Head of caudate nucleus (tissue), 42 donors: Measurements from ENCODE around the gene CDC42SE1.

Experiments
- DNase-seq, 42 donors: peaks; one replicate each; pipeline versions ENCODE4 v3.0.0 to v3.0.0-alpha.2; 2020 to 2021; ENCODE audit warnings: mixed read lengths in 7 of 42
- intact Hi-C: fragments of 100-400 bp; cut with DNase I; formaldehyde crosslinking; loops from one replicate; pipeline ENCODE4 v1.15.0; 2022

Gene CDC42SE1

GRCh38 chr1:151056149-151056548 is 3.3 kb downstream of the CDC42SE1 start:
- intact Hi-C loops = no loop called here

GRCh38 chr1:151055581-151055980 is 3.8 kb downstream of the CDC42SE1 start:
- DNase-seq = no peak
- intact Hi-C loops = no loop called here

More at GRCh38 chr1:151056149-151056548, 3.3 kb downstream of the CDC42SE1 start:
- no peak for DNase-seq

- no peak for DNase-seq
- intact Hi-C loops = no loop called here
Observed at GRCh38 chr1:151054971-151055547, 4.4 kb downstream of the CDC42SE1 start.

- DNase-seq = no peak
- intact Hi-C loops = no loop called here
Observed at GRCh38 chr1:151051356-151052009, 7.9 kb downstream of the CDC42SE1 start.

DNA sequence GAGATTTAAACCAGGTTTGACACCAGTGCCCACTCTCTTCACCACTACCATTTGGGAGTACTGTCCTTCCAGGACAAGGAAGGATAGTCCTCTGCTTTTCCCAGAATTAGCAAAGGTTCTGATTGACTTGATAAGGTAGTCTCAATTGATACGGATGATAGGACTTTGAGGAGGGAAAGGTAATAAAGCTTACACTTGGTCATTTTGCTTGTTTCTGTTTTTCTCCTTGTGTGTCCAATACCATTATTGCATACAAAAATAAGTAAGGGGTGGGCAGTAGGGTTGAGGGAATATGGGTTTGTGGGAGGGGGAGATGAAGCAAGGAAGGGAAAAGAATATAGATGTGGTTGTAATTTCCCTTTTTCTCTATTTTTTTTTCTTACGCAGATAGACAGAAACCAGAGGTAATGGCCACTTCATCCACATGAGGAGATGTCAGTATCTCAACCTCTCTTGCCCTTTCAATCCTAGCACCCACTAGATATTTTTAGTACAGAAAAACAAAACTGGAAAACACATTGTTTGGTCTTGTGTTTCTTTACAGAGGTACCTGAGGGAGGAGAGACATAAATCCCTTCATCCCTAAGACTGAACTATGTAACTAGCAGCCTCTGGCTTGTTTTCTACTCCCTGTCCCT is 9.3 kb downstream of the CDC42SE1 start:
- no peak for DNase-seq
- intact Hi-C loops = no loop called here

- intact Hi-C loops = no loop called here
- DNase-seq = no peak
Observed at GRCh38 chr1:151049458-151049857, 10.0 kb downstream of the CDC42SE1 start.

GRCh38 chr1:151048645-151049032 is 10.8 kb downstream of the CDC42SE1 start:
- intact Hi-C loops = no loop called here
- DNase-seq = no peak

DNA sequence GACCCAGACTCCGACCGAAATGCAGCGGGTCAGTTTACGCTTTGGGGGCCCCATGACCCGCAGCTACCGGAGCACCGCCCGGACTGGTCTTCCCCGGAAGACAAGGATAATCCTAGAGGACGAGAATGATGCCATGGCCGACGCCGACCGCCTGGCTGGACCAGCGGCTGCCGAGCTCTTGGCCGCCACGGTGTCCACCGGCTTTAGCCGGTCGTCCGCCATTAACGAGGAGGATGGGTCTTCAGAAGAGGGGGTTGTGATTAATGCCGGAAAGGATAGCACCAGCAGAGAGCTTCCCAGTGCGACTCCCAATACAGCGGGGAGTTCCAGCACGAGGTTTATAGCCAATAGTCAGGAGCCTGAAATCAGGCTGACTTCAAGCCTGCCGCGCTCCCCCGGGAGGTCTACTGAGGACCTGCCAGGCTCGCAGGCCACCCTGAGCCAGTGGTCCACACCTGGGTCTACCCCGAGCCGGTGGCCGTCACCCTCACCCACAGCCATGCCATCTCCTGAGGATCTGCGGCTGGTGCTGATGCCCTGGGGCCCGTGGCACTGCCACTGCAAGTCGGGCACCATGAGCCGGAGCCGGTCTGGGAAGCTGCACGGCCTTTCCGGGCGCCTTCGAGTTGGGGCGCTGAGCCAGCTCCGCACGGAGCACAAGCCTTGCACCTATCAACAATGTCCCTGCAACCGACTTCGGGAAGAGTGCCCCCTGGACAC is 11.3 kb downstream of the CDC42SE1 start:
- intact Hi-C loops = no loop called here
- DNase-seq = peak; percentile 46 to 85 (median 67)

- intact Hi-C loops = no loop called here
- DNase-seq = peak; percentile 37 to 89 (median 79)
Observed at GRCh38 chr1:151047591-151047924, 11.9 kb downstream of the CDC42SE1 start, which contains the start of gene C1orf56. C1orf56 (plus strand) TSS chr1:151047751; CDS start chr1:151047848, 97 bp downstream.

- intact Hi-C loops = no loop called here
- DNase-seq = no peak
Observed at GRCh38 chr1:151043163-151043562, 16.3 kb downstream of the CDC42SE1 start.

DNA sequence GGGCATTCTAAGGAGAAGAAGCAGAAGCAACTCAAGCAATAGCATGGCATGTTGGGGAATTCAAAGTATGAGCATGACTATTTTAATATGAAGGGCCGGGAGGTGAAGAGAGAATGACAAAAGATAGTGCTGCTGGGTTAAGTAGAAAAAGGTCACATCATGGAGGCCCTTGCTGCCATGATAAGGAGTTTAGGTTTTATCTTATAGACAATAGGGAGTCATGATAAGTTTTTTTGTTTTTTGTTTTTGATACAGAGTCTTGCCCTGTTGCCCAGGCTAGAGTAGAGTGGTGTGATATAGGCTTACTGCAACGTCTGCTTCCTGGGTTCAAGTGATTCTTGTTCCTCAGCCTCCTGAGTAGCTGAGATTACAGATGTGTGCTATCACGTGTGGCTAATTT is 19.9 kb downstream of the CDC42SE1 start:
- intact Hi-C loops = no loop called here
- DNase-seq = no peak

GRCh38 chr1:151037032-151037431 is 22.4 kb downstream of the CDC42SE1 start:
- no peak for DNase-seq
- intact Hi-C loops = no loop called here

DNA sequence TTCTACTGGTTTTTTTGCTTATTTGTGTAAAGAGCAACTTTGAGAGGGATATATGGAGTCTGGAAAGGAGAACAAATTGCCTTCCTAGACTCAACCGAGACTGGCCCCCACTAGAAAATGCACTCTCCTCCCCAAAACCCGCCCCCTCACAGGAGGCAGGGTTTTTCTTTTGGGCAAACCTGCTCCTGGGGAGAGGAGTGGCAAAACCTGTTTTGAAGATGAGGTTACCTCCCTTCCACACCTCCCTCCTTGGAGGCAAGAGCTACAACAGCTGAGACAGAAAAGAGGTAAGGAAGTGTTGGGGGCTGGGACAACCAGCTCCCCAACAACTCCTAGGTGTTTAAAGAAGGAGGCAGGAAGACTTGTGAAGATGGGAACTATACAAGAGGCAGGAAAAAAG is 23.1 kb downstream of the CDC42SE1 start, which contains the start of gene BNIPL:
Gene BNIPL (plus strand): TSS at position 231 of the 400 bp plus-strand sequence. CDS start 140 bp downstream, at position 371.
- DNase-seq = no peak
- intact Hi-C loops = no loop called here

- intact Hi-C loops = no loop called here
- DNase-seq = no peak
Observed at GRCh38 chr1:151035167-151035566, 24.3 kb downstream of the CDC42SE1 start.

DNA sequence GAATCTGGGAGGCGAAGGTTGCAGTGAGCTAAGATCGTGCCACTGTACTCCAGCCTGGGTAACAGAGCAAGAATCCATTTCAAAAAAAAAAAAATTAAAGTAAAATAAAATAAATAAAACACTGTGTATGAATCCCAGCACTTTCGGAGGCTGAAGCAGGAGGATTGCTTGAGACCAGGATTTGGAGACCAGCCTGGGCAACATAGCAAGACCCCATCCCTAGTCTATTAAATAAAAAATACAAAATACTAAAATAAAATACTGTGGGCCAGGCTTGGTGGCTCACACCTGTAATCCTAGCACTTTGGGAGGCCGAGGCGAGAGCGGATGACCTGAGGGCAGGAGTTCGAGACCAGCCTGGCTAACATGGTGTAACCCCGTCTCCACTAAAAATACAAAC is 27.3 kb downstream of the CDC42SE1 start:
- intact Hi-C loops = no loop called here
- DNase-seq = no peak

- DNase-seq = no peak
- intact Hi-C loops = no loop called here
Observed at GRCh38 chr1:151026460-151026859, 33.0 kb downstream of the CDC42SE1 start.

DNA sequence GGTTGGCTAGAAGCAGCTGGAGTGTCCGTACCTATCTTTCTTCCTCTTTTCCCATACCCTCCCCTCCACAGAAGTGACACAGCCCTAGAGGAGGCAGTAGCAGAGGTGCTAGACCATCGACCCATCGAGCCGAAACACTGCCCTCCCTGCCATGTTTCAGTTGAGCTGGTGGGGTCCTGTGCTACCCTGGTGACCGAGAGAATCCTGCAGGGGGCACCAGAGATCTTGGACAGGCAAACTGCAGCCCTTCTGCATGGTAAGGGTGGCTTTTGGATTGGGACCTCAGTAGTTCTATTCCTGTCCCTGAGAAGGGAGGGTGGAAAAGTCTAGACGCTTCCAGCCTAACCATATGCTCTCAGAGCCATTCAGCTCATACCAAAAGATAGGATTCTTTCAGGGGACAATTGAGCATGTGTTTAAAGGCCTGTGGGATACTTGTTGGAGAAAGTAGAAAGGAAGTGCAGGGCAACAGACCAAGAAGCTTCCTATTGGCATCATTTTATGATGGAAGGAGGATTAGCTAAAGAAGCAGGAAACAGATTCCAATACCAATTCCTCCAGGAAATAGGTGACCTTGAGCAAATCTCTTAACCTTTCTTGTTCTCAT is 34.8 kb downstream of the CDC42SE1 start:
- peak; percentile 59 to 94 (median 85) for DNase-seq
- intact Hi-C loops = no loop called here

GRCh38 chr1:151013518-151013917 is 45.9 kb downstream of the CDC42SE1 start:
- intact Hi-C loops = no loop called here

DNA sequence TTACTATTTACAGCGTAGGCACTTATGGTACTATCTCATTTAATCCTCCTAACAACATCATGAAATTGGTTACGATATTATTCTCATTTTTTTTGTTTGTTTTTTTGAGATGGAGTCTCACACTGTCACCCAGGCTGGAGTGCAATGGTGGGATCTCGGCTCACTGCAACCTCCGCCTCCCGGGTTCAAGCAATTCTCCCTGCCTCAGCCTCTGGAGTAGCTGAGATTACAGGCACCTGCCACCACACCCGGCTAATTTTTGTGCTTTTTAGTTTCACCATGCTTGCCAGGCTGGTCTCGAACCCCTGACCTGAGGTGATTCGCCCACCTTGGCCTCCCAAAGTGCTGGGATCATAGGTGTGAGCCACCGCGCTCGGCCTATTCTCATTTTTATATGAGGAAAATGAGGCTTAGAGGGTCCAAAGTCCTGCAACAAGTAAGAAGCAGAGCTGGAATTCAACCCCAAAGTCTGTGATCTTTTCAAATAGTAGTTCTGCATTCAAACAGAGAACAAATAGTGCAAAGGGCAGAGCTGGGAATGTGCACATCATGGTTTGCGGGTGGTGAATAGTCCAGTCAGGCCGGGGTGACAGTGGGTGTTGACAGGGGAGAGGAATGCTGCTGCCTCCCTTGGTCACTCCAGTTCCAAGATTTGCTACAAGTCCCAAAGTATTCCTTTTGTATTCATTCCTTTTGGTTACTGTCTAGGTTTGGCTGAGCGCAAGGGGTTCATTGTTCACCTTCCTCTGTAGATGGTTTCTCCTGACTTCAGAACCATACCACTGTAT is 46.5 kb downstream of the CDC42SE1 start:
- intact Hi-C loops = no loop called here

More at GRCh38 chr1:151013518-151013917, 45.9 kb downstream of the CDC42SE1 start:
- no peak for DNase-seq

More for the DNA sequence above, 46.5 kb downstream of the CDC42SE1 start:
- DNase-seq = no peak
